ENCODE results near the gene KNCN.

Gene KNCN

GRCh38 chr1:46547481-46548383 lies 3.7 kb downstream of the KNCN start:
- TF ChIP-seq SIN3A (IDR thresholded peaks at IDR 0.05; ENCODE audit: borderline replicate concordance, insufficient read depth, low read length) (no peak), POLR2AphosphoS5 (IDR thresholded peaks at IDR 0.05; ENCODE audit: low read depth, low read length) (no peak), TAF1 (IDR thresholded peaks at IDR 0.05; ENCODE audit: borderline replicate concordance, insufficient read depth, low read length) (no peak), FOXP2 (optimal IDR thresholded peaks at IDR 0.05; ENCODE audit: borderline replicate concordance, extremely low read depth, extremely low read length, insufficient read depth) (no peak), REST (IDR thresholded peaks at IDR 0.05; ENCODE audit: insufficient read depth in 1 of 2, low read depth in 2 of 2, low read length in 2 of 2) (no peak)

GRCh38 chr1:46546210-46546609 lies 5.2 kb downstream of the KNCN start:
- TF ChIP-seq POLR2AphosphoS5 (IDR thresholded peaks at IDR 0.05; ENCODE audit: low read depth, low read length) (no peak), TAF1 (IDR thresholded peaks at IDR 0.05; ENCODE audit: borderline replicate concordance, insufficient read depth, low read length) (no peak), SIN3A (IDR thresholded peaks at IDR 0.05; ENCODE audit: borderline replicate concordance, insufficient read depth, low read length) (no peak), FOXP2 (optimal IDR thresholded peaks at IDR 0.05; ENCODE audit: borderline replicate concordance, extremely low read depth, extremely low read length, insufficient read depth) (no peak), REST (IDR thresholded peaks at IDR 0.05; ENCODE audit: insufficient read depth in 1 of 2, low read depth in 2 of 2, low read length in 2 of 2) (no peak)

GRCh38 chr1:46545784-46546183 lies 5.7 kb downstream of the KNCN start:
- no peak for TF ChIP-seq FOXP2 (optimal IDR thresholded peaks at IDR 0.05; ENCODE audit: borderline replicate concordance, extremely low read depth, extremely low read length, insufficient read depth)
- no peak for TF ChIP-seq TAF1 (IDR thresholded peaks at IDR 0.05; ENCODE audit: borderline replicate concordance, insufficient read depth, low read length)
- no peak for TF ChIP-seq POLR2AphosphoS5 (IDR thresholded peaks at IDR 0.05; ENCODE audit: low read depth, low read length)
- no peak for TF ChIP-seq SIN3A (IDR thresholded peaks at IDR 0.05; ENCODE audit: borderline replicate concordance, insufficient read depth, low read length)
- no peak for TF ChIP-seq REST (IDR thresholded peaks at IDR 0.05; ENCODE audit: insufficient read depth in 1 of 2, low read depth in 2 of 2, low read length in 2 of 2)

- TF ChIP-seq SIN3A (IDR thresholded peaks at IDR 0.05; ENCODE audit: borderline replicate concordance, insufficient read depth, low read length) (no peak), POLR2AphosphoS5 (IDR thresholded peaks at IDR 0.05; ENCODE audit: low read depth, low read length) (no peak), FOXP2 (optimal IDR thresholded peaks at IDR 0.05; ENCODE audit: borderline replicate concordance, extremely low read depth, extremely low read length, insufficient read depth) (no peak), REST (IDR thresholded peaks at IDR 0.05; ENCODE audit: insufficient read depth in 1 of 2, low read depth in 2 of 2, low read length in 2 of 2) (no peak), TAF1 (IDR thresholded peaks at IDR 0.05; ENCODE audit: borderline replicate concordance, insufficient read depth, low read length) (no peak)
Observed at GRCh38 chr1:46544561-46545240, 6.7 kb downstream of the KNCN start.
